Activated T-helper 1 cell treated with Interleukin-2 at 50 U/mL for 16 hours (primary cell): Measurements from ENCODE around the gene INCENP.

Experiments
- DNase-seq: peaks from one replicate; pipeline ENCODE4 v3.0.0-alpha.2; 2020; ENCODE audit warnings: low read depth

The INCENP gene

DNA sequence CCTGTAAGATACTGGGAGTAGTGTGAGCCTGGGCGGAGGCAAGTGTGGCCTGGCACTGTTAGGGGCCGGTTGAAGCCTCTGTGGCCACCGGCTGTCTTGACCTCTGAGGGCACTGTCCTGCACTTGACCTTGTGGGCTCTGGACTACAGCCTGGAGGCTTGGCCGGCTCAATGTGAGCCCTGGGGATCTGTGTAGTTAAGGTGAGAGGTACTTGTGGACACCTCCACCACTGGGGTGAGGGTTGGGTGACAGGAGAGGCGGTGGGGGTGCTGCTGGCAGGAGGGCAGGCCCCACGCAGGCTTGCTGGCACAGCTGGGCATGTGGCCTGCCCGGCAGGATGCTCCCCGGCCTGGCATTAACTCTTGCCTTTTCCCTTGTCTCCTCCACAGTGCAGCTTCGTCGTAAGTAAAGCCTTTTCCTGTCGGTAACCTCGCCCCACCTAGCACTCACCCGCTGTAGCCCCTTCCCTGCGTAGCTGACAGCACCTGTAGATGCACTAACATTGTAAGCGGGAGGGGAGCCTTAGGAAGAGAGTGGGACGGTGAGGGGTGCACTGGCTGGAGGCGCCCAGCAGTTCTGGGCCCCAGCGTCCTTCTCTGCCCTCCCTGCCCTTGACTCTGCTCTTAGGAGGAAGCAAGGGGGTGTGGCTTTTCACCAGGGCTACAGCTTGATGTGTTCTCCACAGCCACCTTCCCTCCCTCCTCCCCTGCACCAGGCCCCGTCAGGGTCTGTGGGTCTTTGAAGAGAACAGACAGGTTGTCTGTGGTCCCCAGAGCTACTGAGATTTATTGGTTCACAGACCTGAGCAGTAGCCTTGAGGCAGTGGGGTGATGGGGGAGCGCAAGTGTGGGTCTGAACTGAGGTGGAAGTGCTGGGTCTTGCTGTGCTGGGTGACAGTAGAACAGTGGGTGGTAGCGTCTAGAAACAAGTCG is 17.6 kb downstream of the INCENP start:
- no peak for DNase-seq

DNA sequence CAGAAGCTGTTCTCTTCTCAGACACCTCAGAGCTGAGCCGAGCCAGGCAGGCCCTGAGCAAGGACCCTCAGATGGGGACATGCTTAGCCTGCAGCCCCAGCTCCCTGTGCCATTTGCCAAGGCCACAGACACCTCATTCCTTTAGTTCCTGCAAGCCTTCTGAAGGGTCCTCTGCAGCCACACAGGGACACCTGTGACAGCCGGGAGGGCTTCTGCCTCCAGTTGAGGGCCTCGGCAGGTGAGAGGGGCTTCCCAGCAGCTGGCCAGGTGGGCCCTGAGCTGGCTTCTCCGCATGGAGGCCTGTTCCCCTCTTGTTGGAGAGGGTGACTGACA is 18.2 kb downstream of the INCENP start:
- DNase-seq, result no peak

DNA sequence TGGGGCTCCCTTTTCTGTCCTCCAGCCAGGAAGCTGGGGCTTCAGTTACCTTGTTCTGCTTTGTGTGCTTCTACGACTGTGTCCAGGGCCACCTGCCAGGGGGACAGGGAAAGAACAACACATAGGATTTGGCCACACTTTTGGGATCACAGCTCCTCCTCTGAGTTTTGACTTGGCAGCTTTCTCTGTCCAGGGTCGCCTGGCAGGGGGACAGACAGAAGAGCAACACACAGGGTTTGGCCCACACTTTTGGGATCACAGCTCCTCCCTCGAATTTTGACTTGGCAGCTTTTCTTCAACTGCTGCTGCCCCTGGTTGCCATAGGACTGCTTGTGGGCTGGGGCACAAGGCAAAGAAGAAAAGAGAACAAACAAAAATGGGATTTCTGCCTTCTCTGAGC is 19.1 kb downstream of the INCENP start:
- no peak for DNase-seq

DNA sequence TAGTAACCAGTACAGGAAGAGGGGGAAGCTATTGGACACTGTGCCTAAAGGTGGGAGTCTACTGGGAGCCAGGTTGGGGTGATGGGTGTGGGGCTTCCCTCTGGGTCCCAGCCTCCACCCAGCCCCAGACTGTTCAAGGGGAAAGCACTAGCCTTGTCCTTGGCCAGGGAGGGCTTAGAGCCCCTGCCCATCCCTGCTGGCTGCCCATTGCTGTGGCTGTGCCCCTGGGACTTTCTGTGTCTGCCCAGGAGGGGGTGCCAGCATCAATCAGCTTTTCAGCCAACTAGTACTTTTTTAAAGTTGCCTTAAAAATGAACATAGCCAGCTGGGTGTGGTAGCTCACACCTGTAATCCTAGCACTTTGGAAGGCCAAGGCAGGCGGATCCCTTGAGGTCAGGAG is 19.9 kb downstream of the INCENP start:
- no peak for DNase-seq

DNA sequence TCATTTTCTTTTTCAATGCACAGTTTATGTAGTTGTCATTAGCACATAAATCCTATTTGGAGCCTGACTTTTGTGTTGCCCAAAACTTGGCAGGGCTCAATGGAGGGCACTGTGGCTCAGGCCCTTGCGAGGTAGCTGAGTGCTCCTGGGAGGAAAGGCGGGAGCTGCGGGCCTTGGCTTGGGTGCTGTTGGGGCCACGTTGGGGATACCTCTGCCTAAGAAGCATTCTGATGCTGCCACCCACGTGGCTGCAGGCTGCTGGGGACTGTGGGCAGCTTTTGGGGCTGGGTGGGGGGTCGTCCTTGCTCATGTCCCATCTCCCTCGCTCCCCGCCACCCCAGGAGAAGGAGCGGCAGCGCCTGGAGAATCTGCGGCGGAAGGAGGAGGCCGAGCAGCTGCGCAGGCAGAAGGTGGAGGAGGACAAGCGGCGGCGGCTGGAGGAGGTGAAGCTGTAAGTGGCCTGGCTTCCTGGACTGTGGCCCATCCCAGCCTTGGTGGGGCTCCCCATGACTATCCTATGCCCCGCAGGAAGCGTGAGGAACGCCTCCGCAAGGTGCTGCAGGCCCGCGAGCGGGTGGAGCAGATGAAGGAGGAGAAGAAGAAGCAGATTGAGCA is 20.9 kb downstream of the INCENP start:
- DNase-seq, result no peak

DNA sequence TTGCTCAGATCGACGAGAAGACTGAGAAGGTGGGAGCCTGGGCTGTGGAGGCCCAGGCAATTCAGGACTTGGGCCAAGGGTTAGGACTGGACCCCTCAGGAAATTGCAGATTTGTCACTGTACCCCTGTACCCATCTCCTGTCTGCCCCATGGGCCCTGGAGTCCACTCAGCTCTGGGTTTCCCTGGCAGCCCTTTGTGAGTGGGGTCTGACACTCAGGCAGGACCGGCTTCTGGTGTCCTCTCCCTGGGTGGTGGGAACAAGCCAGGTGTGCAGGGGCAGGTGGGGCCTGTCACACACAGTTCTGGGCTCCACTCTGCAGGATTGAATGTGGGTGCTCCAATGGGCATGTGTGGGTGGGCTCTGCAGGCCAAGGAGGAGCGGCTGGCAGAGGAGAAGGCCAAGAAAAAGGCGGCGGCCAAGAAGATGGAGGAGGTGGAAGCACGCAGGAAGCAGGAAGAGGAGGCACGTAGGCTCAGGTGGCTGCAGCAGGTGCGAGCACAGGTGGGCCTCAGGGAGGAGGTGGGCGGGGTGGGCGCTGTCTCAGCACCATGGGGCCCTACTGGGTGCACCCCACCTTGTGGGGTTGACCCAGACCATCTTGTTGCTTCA is 21.6 kb downstream of the INCENP start:
- DNase-seq, result no peak

DNA sequence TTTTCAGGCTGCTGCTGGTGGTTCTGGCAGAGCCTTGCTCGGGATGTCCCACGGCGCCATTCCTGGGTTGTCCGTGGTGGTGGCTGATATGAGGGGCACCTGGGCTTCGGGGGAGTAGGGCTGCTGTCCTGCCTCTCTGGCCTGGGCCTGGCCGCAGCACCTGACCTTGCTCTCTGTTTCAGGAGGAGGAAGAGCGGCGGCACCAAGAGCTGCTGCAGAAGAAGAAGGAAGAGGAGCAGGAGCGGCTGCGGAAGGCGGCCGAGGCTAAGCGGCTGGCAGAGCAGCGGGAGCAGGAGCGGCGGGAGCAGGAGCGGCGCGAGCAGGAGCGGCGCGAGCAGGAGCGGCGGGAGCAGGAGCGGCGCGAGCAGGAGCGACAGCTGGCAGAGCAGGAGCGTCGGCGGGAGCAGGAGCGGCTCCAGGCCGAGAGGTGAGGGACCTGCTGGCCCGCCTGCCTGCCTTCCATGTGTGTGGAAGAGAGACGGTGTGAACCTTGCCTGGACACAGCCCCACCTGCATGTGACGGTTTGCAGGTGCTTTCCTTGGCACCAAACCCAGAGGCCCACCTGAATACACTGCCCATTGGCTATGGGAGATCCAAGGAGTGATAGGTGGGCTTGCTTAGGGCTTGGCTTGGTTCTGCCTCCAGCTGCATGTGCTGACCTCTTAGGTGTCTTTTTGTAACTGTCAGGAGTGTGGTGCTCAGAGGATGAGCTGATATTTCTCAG is 22.8 kb downstream of the INCENP start:
- no peak for DNase-seq

DNA sequence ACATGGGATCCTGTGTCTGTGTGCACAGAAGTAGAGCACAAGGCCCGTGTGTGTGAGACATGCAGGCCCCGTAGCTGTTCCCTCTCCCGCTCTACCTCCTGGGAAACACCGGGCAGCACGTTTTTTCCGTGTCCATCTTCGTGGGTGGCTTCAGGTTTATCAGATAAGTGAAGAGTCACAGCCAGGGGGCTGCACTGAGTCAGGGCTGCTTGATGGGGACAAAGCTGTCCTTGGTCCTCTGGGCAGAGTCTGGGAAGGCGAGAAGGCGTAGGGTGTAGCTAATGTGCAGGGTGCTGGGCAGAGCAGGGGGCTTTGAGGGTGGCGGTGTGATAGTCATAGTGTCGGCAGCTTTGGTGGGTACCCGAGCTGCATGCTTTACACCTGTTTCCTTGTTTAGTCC is 23.7 kb downstream of the INCENP start:
- no peak for DNase-seq

DNA sequence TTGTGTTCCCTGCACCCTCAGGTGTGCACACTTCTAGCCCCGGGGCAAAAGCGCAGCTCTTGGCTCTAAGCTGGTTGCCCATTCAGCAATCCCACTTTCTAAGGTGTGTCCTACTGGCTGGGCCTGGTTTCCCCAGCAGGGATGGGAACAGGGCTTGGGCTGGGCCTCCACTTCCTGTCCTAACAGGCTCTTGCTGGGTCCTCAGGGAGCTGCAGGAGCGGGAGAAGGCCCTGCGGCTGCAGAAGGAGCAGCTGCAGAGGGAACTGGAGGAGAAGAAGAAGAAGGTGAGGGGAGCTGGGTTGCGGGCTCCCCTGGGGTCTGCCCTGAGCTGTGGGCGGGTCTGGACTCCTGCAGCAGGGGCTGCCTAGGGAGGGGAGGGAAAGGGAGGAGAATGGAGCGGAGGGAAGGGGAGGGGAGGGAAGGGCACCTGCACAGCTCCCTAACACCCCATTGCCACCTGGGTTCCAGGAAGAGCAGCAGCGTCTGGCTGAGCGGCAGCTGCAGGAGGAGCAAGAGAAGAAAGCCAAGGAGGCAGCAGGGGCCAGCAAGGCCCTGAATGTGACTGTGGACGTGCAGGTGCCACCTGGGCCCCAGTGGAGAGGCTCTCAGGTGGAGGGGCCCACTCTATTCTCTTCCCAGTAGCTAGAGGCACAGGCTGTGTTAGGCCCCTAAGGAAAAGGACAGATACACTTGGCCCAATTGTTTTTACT is 24.6 kb downstream of the INCENP start:
- DNase-seq, result no peak

DNA sequence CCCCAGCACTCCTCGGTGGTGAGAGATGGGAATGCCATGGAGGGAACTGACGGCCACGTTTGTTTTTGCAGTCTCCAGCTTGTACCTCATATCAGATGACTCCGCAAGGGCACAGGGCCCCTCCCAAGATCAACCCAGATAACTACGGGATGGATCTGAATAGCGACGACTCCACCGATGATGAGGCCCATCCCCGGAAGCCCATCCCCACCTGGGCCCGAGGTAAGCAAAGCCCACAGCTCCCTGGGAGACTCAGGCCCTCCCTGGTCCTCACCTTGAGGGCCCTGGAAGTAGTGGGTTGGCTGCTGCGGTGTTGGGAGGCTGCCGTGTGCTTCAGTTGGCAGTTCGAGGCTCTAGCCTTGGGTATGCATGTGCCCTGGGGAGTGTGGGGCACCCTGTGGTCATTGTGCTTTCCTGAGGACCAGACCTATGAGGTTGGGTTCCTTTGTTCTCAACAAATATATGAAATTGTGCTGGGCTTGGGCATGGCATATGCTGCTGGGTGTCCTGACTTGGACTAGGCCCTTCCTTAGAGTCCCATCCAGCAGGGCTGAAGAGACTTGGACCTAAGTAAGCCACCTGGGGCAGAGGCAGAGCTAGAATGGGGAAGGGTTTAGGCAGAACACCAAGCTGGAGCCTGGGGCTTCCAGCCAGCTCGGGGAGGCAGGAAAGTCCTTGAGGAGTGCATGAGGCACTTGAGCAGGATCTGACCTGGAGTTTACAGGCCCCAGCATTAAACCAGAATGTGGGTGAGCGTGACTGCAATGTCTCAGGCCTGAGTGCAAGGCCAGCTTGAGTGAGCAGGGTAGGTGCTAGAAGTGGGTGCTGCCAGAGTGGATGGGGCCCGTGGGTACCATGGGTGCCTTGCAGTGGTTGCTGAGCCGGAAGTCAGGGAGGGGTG is 26.4 kb downstream of the INCENP start:
- no peak for DNase-seq

DNA sequence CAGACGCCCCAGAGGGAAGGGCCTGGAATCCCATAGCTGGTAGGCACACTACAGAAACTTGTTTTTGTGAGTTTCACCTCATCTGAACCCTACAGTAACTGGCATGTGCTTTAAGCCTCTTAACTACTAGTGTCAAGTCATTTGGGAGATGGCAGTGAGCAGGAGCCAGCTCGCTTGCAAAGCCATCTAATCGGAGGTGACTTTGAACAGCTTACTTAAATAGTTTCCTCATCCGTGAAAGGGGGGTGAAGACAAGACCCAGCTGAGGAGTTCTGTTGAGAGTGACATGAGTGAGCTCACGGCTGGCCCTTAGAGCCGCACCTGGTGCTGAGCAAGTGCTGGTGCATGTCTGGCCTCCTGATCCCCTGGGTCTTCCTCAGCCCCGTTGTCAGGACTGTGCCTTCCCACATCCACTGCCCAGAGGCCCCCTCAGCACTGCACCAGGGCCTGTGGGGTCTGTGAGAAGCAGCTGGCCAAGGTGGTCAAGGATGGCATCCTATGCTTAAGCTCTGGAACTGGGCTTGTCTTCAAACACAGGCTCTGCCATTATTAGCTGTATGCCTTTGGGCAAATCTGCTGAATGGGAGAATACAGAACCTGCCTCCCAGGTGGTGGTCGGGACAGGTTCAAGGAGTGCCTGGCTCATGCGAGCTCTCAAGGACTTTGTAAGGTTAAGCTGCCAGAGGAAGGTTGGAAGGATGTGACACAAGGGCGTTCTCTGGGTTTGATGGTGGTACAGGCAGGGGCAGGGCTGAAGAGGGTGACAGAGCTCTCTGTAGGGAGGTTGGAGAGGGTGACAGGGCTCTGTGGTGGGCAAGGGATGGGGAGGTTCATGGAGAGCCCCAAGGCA is 27.3 kb downstream of the INCENP start:
- DNase-seq, result no peak

DNA sequence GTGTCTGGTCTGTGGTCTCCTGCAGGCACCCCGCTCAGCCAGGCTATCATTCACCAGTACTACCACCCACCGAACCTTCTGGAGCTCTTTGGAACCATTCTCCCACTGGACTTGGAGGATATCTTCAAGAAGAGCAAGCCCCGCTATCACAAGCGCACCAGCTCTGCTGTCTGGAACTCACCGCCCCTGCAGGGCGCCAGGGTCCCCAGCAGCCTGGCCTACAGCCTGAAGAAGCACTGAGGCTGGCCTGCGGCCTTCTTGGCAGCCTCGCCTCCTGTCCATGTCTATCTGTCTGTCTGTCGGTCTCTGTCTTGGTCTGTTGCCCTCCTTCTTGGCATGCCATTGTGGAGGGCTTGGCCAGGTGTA is 27.9 kb downstream of the INCENP start:
- DNase-seq, result no peak

DNA sequence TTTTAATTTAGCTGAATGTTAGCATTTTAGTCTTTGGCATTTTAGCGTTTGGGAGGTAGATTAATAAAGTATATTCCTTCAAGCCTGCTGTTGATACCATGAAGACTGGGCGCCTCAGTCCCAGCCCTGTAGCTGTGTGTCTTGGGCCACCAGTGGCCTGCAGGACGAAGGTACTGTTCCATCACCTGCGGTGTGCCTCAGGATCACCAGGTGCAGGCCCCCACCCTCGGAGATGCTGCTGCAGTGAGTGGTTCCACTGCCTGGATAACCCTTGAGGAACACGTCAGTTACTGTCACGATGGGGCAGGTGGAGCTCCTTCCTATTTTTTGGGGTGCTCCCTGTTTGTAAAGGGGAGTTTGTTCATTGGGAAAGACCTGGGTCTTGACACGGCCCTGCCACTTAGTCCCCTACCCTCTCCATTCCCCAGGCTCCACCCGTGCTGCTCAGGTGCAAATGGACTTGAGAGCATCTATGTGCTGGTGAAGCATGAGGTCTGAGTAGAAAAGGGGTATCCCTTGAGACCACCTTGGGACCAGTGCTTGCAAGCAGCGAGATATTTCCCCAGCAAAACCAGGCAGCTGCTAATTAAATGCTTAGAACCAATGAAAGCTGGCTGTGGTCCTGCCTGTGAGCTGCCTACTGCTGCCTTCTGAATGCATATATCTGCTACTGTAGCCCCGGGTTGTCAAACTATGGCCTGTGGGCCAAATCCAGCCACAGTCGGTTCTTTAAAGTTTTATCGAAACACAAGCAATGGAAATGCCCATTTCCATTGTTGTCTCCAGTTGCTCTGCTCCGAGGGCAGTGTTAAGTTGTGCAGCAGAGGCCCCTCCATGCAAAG is 28.7 kb downstream of the INCENP start:
- no peak for DNase-seq

DNA sequence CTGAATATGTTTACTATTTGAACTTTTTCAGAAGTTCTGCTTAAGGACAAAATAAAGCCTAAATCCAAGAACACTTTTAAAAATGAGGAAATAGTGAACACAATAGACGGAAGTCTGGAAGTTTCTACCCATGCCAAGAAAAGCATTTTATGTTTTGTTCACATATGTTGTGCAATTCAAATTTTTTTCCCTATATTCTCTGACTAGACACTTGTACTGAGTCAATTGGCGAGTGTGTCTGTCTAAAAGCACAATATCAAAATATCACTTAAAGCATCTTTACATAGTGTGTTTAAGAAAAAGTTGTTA is 29.2 kb downstream of the INCENP start:
- no peak for DNase-seq

DNA sequence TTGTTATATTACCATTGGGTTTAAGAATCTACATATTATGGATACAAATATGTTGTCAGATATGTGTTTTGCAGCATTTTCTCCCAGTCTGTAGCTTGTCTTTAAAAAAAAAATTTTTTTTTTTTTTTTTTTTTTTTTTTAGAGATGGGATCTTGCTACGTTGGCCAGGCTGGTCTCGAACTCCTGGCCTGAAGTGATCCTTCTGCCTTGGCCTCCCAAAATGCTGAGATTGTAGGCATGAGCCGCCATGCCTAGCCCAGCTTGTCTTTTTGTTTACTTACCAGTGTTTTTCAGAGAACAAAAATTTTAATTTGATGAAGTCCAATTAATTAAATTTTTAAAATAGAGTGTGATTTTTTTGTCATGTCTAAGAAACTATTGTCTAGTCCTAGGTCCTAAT is 29.8 kb downstream of the INCENP start:
- DNase-seq, result no peak

DNA sequence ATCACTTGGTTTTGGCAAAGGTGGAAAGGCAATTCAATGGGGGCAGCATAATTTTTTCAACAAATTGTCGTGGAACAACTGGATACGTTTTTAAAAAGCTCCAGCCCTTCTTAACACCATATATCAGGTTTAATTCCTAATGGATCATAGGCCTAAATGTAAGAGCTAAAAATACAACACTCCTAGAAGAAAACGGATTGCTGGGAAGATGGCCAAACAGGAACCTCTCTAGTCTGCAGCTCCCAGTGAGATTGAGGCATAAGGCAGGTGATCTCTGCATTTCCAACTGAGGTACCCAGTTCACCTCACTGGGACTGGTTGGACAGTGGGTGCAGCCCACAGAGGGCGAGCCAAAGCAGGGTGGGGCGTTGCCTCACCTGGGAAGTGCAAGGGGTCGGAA is 33.8 kb downstream of the INCENP start:
- DNase-seq, result no peak

DNA sequence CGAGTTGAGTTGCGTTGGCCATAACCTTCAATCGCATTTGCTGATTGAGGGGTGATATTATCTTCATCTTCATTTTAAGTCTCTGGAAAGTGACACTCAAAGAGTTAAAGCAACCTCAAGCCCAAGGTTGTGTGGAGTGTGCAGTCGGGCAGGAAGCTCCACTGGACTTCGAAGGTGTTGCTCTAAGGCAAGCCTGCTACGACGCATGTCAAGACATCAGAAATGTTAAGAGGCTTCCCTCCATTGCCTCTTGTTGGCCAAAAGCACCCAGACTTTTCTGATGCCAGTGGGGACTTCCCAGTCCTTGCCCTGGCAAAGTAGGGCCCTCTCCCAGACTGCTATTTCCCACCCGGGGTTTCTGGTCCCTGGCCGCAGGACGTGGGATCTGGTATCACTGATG is 42.6 kb downstream of the INCENP start:
- no peak for DNase-seq

DNA sequence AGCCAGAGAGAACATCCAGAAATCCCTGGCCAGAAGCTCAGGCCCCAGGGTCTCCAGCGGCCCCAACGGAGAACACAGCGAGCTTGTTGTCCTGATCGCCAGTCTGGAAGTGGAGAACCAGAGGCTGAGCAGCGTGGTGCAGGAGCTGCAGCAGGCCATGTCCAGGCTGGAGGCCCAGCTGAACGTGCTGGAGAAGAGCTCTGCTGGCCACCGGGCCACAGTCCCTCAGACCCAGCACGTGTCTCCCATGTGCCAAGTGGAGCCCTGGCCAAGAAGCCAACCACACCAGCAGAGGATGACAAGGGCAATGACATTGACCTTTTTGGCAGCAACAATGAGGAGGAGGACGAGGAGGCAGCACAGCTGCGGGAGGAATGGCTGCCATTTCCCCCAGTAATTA is 45.6 kb downstream of the INCENP start:
- no peak for DNase-seq

DNA sequence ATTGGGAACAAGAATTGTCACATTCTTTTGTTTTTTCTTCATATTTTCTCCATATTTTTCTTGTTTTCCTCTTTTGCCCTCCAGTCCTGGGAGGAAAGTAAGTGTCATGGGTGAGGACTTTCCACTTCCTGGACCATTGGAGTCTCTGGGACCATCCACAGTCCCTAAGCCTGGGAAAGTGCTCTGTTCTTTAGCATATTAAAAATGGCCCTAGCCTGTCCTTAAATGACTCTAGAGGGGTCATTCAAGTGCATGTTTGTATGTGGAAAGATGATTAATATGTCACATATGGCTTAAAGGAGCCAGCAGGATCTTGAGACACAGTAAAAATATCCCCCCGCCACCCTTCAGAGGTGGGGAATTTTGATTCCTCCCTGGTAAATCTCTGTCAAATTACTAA is 46.1 kb downstream of the INCENP start:
- no peak for DNase-seq
